Occipital lobe (tissue), 2 donors: ENCODE data around the gene SNAP29. TPM values are rescaled to one million over a fixed set of nuclear protein-coding genes. Genes with fewer than 3 reads are reported as not detected.
"Not testable (repeated sequence)": the region's sequence is repeated elsewhere in the genome, so short reads cannot be mapped to it uniquely, and the experiment has no call there.

Experiments
- DNase-seq: peaks from one replicate; lab custom pipeline; 2025; lab: John Stamatoyannopoulos, UW
- total RNA-seq: library from RNA; depleted of rRNA; stranded (reverse); fragments of >200 nt; gene quantifications from one replicate; pipeline ENCODE4 v1.2.3, GENCODE V29; 2014

SNAP29 gene
- total RNA-seq, 1 donor from 2014 or later, result 6.1 TPM

- no peak for DNase-seq
These were observed 7.9 kb downstream of the SNAP29 start for GRCh38 chr22:20866736-20867135.

DNA sequence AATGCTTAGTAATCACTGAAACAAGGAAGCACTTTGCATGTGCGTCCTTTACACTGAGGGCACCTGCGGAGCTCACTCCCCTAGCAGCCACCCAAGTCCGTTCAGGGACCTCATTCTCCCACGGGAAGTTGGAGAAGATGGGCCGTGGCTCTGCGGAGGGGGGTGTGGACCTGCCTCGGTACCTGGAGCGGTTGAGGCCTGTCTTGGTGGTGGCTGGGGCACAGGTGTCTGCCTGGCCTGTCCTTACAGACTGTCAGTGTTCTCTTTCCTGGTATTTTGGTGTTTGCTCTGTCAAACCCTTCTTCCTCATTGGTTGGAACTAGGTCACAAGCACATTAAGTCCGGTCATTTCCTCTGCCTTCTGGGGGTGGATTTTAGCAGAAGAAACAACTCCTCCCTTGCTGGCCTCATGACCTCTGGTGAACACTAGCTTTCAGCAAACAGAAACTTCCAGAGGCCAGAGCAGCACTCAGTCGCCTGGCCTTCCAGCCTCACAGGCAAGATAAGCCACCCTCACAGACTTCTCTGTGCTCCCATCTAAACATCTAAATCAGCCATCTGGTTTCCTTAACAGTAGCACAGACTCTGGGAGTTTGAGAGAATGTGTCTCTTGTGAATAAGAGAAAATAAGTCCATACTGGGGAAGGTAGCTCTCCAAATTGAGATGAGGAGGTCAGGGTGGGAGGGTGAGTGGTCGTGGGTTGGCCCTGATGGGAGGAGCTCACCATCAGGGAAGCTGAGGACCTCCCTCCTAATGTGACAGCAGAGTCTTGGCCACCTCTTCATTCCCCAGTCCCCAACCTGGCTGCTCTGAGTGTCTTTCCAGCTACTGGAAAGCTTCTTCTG lies 8.6 kb downstream of the SNAP29 start:
- DNase-seq, result no peak

DNA sequence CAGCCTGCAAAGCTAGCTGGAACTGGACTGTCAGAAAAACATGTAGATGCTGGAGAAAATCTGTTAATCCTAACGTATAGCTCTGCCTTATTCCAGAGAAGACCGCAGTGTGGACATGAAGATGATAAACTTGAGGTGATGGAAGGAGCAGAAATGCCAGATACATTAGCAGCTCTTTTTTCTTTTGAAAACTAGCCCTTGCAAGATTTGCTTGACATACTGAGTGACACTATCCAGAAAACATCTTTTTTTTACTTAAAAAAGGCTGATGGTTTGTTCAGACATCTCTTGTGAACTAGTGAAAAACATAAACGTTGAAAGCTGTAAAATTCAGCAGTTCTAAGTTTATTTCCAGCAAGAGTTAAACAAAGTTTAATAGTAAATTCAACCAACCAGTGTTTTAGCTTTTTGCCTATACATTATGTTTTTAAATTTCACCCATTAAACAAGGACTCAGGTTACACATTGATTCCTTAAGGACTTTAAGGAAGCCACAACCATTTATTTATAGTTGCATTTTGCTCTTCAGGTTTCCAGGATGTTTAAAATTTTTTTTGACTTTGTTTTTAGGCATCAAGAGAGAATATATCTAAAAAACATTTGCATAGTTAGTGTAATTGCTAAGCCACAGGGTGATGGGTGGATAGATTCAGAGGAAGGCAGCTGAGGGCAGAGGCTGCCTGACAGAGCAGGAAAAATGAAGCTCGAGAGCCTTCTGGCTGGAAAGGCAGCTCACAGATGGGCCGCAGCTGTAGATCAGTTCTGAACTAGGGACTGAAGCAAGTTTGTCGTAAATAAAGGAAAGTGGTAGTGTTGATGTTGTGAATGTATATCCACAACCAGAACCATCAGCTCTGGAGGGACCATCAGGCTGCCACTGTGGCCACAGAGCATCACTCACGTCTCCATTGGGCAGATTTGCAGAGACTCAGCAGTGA lies 9.5 kb downstream of the SNAP29 start:
- DNase-seq, result no peak

- no peak for DNase-seq
These were observed 10.4 kb downstream of the SNAP29 start for GRCh38 chr22:20869234-20869633.

GRCh38 chr22:20873214-20873613 lies 14.4 kb downstream of the SNAP29 start:
- DNase-seq, result no peak

DNA sequence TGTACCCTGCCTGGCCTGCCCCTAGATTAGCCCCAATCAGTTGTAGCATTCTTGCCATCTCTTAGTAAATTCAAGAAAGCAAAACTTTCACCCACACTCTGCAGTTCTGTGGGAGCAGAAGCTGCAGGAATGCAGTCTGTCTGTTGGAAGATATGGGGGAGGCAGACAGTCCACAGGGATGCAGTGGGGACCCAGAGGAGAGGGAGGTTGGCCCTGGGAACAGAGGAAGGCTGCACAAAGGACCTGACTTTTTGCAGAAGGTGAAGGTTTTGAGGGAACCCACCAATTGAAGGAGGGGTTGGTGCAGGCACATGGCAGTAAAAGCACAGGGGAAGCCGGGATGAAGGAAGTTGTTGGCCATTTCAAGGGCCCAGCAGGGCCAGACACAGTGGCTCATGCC lies 16.5 kb downstream of the SNAP29 start:
- no peak for DNase-seq

DNA sequence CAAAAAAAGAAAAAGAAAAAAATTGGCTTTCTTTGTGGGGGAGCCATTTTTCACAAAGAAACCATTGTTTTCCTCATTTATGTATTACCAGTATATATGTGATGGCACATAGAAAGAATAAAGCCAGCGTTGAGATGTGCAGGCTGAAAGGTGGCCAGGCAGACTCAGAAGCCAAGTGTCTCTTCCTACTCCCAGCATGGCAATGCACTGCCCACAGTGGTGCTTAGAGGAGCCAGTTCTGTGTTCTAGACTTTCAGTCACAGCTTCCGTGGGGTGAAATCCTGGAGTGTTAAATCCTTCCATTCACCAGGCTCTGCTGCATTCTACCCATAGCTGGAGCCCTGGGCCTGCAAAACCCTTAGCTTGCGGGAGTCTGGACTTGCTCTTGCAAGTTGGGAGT lies 18.9 kb downstream of the SNAP29 start:
- DNase-seq, result no peak

- no peak for DNase-seq
These were observed 22.4 kb downstream of the SNAP29 start for GRCh38 chr22:20881231-20881630.

DNA sequence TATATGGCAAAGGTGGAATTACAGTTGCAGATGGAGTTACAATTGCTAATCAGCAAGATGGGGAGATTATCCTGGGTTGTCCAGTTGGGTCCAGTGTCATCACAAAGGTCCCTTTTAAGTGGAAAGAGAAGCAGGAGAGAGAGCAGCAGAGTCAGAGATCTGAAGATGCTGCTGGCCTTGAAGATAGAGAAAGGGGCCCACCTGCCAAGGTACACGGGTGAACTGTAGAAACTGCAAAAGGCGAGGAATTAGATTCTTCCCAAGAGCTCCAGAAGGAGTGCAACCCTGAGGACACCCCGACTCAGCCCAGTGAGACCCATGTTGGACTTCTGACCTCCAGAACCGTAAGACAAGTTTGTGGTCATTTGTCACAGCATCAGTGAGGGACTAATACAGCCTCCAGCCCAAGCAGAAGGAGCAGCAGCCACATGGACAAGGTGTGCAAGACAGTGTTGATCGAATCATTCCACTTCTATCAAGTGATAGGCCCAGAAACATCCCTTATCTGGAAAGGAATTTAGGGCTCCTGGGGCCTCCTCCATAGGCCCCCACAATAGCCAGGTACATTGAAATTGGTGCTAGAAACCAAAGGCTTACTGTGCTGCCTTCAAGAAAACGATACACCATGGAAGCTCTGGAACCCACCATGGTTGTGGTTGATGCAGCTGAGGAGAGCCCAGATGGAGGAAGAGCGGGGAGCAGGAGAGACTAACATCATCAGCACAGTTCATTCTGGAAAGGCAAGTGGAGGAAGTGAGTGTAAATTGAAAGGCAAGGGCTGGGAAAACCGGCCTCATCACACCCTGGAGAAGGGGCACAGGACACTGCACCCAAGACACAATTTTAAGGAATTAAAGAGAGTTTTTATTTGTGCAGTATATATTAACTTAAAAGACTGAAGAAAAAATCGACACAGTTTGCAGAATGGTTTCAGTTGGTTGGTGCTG lies 23.3 kb downstream of the SNAP29 start:
- DNase-seq, result no peak

DNA sequence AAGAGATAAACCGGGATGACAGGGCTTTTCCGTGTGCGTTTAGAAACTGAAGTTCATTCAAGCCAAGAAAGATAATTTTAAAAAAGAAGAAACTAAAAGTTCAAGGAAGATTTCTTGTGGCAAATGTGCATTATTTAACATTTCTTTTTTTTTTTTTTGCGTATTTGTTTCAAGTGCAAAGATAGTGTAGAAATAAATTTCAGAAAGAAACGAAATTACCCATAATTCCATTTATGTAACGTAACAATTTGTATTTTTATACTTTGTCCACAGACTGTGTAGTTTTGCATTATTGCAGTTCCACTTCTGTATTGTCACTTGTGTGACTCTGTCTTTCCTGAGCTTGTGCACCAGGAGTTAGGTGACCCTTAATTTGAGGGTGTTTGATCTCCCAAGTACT lies 24.0 kb downstream of the SNAP29 start:
- no peak for DNase-seq

- no peak for DNase-seq
These were observed 25.6 kb downstream of the SNAP29 start for GRCh38 chr22:20884454-20884853.

- DNase-seq, result no peak
These were observed 26.3 kb downstream of the SNAP29 start for GRCh38 chr22:20885017-20885556.

DNA sequence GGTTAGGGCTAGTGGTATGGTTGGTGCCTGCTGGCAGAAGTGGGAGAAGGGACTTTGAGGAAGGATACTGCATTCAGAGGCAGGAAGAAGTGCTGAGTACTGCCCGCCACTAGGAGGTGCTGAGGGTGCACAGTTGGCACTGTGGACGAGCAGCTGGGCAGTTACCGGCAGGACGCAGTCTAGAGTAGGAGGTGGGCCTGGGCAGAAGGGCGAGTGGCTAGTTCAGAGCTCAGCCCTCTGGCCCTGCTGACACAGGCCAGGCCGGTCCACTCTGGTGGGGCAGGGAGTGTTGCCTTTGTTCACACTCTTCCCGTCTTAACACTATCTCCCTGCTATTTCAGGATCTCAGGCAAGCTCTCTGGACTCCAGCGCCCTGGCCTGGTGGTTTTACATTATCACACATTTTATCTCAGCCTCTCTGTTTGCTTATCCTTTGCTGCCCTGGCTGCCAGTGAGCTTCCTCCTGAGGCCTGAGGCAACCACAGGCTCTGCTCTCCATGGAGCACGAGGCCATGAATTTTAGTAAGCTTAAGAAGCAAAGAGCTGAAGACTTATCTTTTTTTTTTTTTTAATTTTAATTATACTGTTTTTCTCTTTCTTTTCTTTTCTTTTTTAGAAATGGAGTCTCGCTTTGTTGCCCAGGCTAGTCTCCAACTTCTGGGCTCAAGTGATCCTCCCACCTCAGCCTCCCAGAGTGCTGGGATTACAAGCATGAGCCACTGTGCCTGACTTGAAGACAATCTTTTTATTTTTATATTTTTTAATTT lies 26.9 kb downstream of the SNAP29 start:
- DNase-seq, result peak; percentile 50

DNA sequence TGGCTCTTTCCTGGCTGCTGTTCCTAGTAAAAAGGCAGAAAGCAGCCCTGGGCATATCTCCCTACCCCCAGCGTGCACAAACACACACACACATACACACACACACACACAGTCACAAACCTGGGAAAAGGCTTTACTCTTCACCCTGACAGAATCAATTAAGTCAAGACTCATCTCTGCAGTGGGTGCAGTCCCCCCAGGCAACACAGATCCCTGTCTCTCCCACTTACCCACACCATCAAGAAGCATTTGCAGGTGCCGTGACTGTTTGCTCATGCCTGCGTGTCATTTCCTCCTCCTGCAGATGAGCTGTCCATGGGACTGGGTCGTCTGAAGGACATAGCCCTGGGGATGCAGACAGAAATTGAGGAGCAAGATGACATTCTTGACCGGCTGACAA lies 28.6 kb downstream of the SNAP29 start:
- no peak for DNase-seq

DNA sequence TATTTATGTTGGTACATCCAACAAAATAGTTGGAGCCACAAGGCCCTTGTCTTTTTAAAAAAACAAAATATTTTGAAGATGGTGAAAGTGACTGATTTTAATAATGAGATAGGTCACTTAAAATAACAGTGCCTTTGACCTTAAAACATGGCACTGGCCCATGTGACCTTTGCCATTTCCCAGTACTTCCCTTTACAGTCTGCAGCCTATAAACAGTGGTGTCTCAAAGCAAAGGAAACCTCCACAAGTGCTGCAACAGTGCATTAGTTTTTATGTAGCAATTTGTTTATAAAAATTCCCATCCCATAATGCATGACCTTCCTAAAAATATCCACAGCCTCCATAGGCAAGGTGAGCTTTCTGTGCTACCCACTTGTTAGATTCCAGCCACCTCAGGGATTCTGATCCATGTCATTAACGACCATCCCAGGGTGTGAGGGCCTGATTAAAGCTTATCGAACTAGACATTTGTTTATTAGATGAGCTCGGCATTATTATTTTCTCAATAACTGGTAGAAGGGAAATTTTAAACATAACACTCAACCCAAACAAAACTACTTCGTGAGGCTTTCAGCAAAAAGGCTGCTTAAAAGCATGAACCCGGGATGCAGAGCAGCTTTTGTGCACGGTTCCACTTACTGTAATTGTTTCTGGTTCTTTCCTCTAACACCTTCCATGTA lies 30.4 kb downstream of the SNAP29 start:
- DNase-seq, result no peak

- no peak for DNase-seq
These were observed 31.2 kb downstream of the SNAP29 start for GRCh38 chr22:20889904-20890540.

DNA sequence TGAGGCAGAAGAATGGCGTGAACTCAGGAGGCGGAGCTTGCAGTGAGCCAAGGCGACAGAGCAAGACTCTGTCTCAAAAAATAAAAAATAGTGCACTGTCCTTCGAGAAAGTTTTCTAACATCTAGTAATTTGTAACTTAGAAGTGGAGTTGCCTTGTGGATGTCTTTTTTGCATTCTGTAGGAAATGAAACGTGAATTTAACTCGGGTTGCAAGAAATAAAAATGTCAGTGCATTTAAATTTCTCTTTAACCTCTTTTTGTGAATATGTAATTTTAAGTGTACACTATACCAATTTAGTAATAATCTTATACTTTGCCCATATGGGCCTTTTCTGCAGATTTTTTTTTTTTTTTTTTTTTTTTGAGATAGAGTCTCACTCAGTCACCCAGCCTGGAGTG lies 32.2 kb downstream of the SNAP29 start:
- DNase-seq, result no peak

- not testable (repeated sequence) for DNase-seq
These were observed 38.9 kb downstream of the SNAP29 start for GRCh38 chr22:20897737-20898136.

DNA sequence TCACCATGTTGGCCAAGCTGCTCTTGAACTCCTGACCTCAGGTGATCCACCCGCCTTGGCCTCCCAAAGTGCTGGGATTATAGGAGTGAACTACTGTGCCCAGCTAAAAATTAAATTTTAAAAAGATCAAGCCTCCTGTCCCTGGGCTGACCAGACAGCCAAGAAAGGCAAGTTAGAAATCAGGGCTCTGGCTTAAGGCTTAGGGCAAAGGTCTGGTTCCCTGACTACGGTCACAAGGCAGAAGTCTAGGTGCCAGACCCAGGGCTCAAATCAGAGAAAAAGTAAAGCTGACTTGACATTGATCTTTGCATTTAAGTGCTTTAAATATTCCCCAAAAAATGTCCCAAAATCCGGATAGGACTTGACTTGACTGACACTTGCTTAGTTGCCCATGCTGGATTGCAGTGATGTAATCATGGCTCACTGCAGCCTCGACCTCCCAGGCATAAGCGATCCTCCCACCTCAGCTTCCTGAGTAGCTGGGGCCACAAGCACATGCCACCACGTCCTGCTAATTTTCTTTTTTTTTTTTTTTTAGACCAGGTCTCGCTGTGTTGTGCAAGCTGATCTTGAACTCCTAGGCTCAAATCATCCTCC lies 41.1 kb downstream of the SNAP29 start:
- no peak for DNase-seq
